KOPT-K1 (cell line): ENCODE results near the gene LSP1.
"Not testable (repeated sequence)": the region's sequence is repeated elsewhere in the genome, so short reads cannot be mapped to it uniquely, and the experiment has no call there.

Source experiments
- H3K27ac ChIP-seq: fragments of 200-600 bp; sonication (generic); 2 replicates; pipeline ENCODE4 v1.5.1; 2016; ENCODE audit warnings: antibody characterized with exemption, mild to moderate bottlenecking, low read depth, low read length; ENCODE audit not compliant: poor library complexity, severe bottlenecking
- H3K36me3 ChIP-seq: fragments of 200-600 bp; sonication (generic); 2 replicates; pipeline ENCODE4 v1.5.1; 2017; ENCODE audit warnings: antibody characterized with exemption, mild to moderate bottlenecking, low read length, moderate library complexity; ENCODE audit not compliant: insufficient read depth
- H3K9me3 ChIP-seq: fragments of 200-600 bp; sonication (generic); 2 replicates; pipeline ENCODE4 v1.5.1; 2017; ENCODE audit warnings: antibody characterized with exemption, low read length, mild to moderate bottlenecking; ENCODE audit not compliant: insufficient read depth, poor library complexity, severe bottlenecking

LSP1 gene

GRCh38 chr11:1852877-1853276 is at the start of gene LSP1:
LSP1 (plus strand) TSS chr11:1853084; CDS start chr11:1853145, 61 bp downstream.
- Histone ChIP-seq H3K36me3 (no peaks in the 10 kb centered on the region), H3K27ac (peak within 1 kb of the TSS; percentile 81), H3K9me3 (no peaks in the 10 kb centered on the region)

GRCh38 chr11:1803246-1803645 is 49.6 kb upstream of the LSP1 start:
- H3K36me3 ChIP-seq: no peaks in the 10 kb centered on the region
- no peaks in the 10 kb centered on the region for H3K9me3 ChIP-seq

GRCh38 chr11:1803835-1804519 is 48.9 kb upstream of the LSP1 start:
- not testable (repeated sequence) for H3K36me3 ChIP-seq, H3K9me3 ChIP-seq, H3K27ac ChIP-seq

More at GRCh38 chr11:1803246-1803645, 49.6 kb upstream of the LSP1 start:
- H3K27ac ChIP-seq: no peak overlapping the region

GRCh38 chr11:1805525-1805924 is 47.4 kb upstream of the LSP1 start:
- H3K27ac ChIP-seq: no peak overlapping the region
- no peaks in the 10 kb centered on the region for H3K36me3 ChIP-seq
- peaks cover 6% of the 10 kb centered on the region for H3K9me3 ChIP-seq

GRCh38 chr11:1807264-1807995 is 45.5 kb upstream of the LSP1 start:
- Histone ChIP-seq H3K36me3 (no peaks in the 10 kb centered on the region), H3K9me3 (peaks cover 11% of the 10 kb centered on the region), H3K27ac (no peak overlapping the region)

- Histone ChIP-seq H3K36me3 (no peaks in the 10 kb centered on the region), H3K27ac (no peak overlapping the region)
These were observed 42.1 kb upstream of the LSP1 start for GRCh38 chr11:1810761-1811160.

GRCh38 chr11:1812274-1812673 is 40.6 kb upstream of the LSP1 start:
- Histone ChIP-seq H3K36me3 (no peaks in the 10 kb centered on the region), H3K27ac (no peak overlapping the region), H3K9me3 (peaks cover 17% of the 10 kb centered on the region)

More at GRCh38 chr11:1810761-1811160, 42.1 kb upstream of the LSP1 start:
- peaks cover 17% of the 10 kb centered on the region for H3K9me3 ChIP-seq

- Histone ChIP-seq H3K36me3 (no peaks in the 10 kb centered on the region), H3K27ac (no peak overlapping the region), H3K9me3 (peaks cover 22% of the 10 kb centered on the region)
These were observed 40.1 kb upstream of the LSP1 start for GRCh38 chr11:1812801-1813200.

- H3K9me3 ChIP-seq: peaks cover 26% of the 10 kb centered on the region
- H3K36me3 ChIP-seq, H3K27ac ChIP-seq: not testable (repeated sequence)
These were observed 39.5 kb upstream of the LSP1 start for GRCh38 chr11:1813356-1813755.

- no peaks in the 10 kb centered on the region for H3K36me3 ChIP-seq
- peaks cover 35% of the 10 kb centered on the region for H3K9me3 ChIP-seq
- H3K27ac ChIP-seq: no peak overlapping the region
These were observed 38.2 kb upstream of the LSP1 start for GRCh38 chr11:1814691-1815090.

GRCh38 chr11:1815311-1815710 is 37.6 kb upstream of the LSP1 start:
- H3K36me3 ChIP-seq: no peaks in the 10 kb centered on the region
- no peak overlapping the region for H3K27ac ChIP-seq
- H3K9me3 ChIP-seq: peaks cover 37% of the 10 kb centered on the region

- Histone ChIP-seq H3K27ac (no peak overlapping the region), H3K9me3 (peaks cover 37% of the 10 kb centered on the region), H3K36me3 (no peaks in the 10 kb centered on the region)
These were observed 37.1 kb upstream of the LSP1 start for GRCh38 chr11:1815751-1816150.

GRCh38 chr11:1817000-1817399 is 35.9 kb upstream of the LSP1 start:
- Histone ChIP-seq H3K36me3 (no peaks in the 10 kb centered on the region), H3K27ac (no peak overlapping the region), H3K9me3 (peaks cover 36% of the 10 kb centered on the region)

- peaks cover 30% of the 10 kb centered on the region for H3K9me3 ChIP-seq
- no peak overlapping the region for H3K27ac ChIP-seq
- no peaks in the 10 kb centered on the region for H3K36me3 ChIP-seq
These were observed 35.4 kb upstream of the LSP1 start for GRCh38 chr11:1817511-1817910.

GRCh38 chr11:1819074-1819473 is 33.8 kb upstream of the LSP1 start:
- no peaks in the 10 kb centered on the region for H3K36me3 ChIP-seq
- H3K27ac ChIP-seq: no peak overlapping the region
- peaks cover 26% of the 10 kb centered on the region for H3K9me3 ChIP-seq
